GM18511 (cell line): ENCODE results near the gene SERINC3.

Source experiments
- ATAC-seq: cut with Tn5 transposase; IDR thresholded peaks from one replicate; pipeline ENCODE4 v1.9.1; 2021; ENCODE audit warnings: mild to moderate bottlenecking, moderate library complexity; ENCODE audit not compliant: unreplicated experiment

The SERINC3 gene

GRCh38 chr20:44533928-44534327, 12.1 kb upstream of the SERINC3 start:
- ATAC-seq, result no peak

GRCh38 chr20:44532981-44533331, 11.1 kb upstream of the SERINC3 start:
- no peak for ATAC-seq

GRCh38 chr20:44532259-44532980, 10.6 kb upstream of the SERINC3 start:
- ATAC-seq, result no peak

- no peak for ATAC-seq
These were observed 6.4 kb upstream of the SERINC3 start for GRCh38 chr20:44528309-44528708.

GRCh38 chr20:44527716-44528199, 5.9 kb upstream of the SERINC3 start:
- ATAC-seq, result no peak

- no peak for ATAC-seq
These were observed 4.3 kb upstream of the SERINC3 start for GRCh38 chr20:44526129-44526528.

- no peak for ATAC-seq
These were observed 1.9 kb upstream of the SERINC3 start for GRCh38 chr20:44523746-44524145.

GRCh38 chr20:44522841-44523240, 971 bp upstream of the SERINC3 start:
- ATAC-seq, result no peak

GRCh38 chr20:44520881-44521280, 989 bp downstream of the SERINC3 start:
- no peak for ATAC-seq

- no peak for ATAC-seq
These were observed 3.6 kb downstream of the SERINC3 start for GRCh38 chr20:44518248-44518647.

GRCh38 chr20:44517454-44517853, 4.4 kb downstream of the SERINC3 start:
- no peak for ATAC-seq

GRCh38 chr20:44516491-44516890, 5.4 kb downstream of the SERINC3 start:
- no peak for ATAC-seq

GRCh38 chr20:44513871-44514270, 8.0 kb downstream of the SERINC3 start:
- no peak for ATAC-seq

- no peak for ATAC-seq
These were observed 12.1 kb downstream of the SERINC3 start for GRCh38 chr20:44509762-44510161.

GRCh38 chr20:44504402-44505307, 17.2 kb downstream of the SERINC3 start:
- no peak for ATAC-seq

GRCh38 chr20:44502968-44503367, 18.9 kb downstream of the SERINC3 start:
- ATAC-seq, result no peak

GRCh38 chr20:44501448-44501847, 20.4 kb downstream of the SERINC3 start:
- no peak for ATAC-seq

GRCh38 chr20:44500221-44500620, 21.6 kb downstream of the SERINC3 start:
- ATAC-seq, result no peak

GRCh38 chr20:44497761-44498160, 24.1 kb downstream of the SERINC3 start:
- no peak for ATAC-seq

- ATAC-seq, result no peak
These were observed 24.9 kb downstream of the SERINC3 start for GRCh38 chr20:44496976-44497375.

GRCh38 chr20:44495802-44496481, 25.9 kb downstream of the SERINC3 start:
- ATAC-seq, result no peak
